Activated T-cell treated with anti-CD3 and anti-CD28 coated beads, Interleukin-2, amount 50 U/mL, for 4 hours (primary cell): ENCODE results near the gene EPS8. TPM values are rescaled to one million over a fixed set of nuclear protein-coding genes. Genes with fewer than 3 reads are reported as not detected.
"Not testable (repeated sequence)": the region's sequence is repeated elsewhere in the genome, so short reads cannot be mapped to it uniquely, and the experiment has no call there.

Experiments used
- ATAC-seq, 2 donors: fragments of 200-7000 bp; cut with Tn5 transposase; one replicate each; pipeline ENCODE4 v1.10.0; 2021
- DNase-seq: peaks from one replicate; pipeline ENCODE4 v3.0.0-alpha.2; 2020
- H3K27me3 Mint-ChIP-seq: one replicate; pipeline ENCODE4 v1.8.0; 2021; ENCODE audit warnings: low read depth, mixed read lengths
- H3K36me3 Mint-ChIP-seq: one replicate; pipeline ENCODE4 v1.8.0; 2022; ENCODE audit warnings: mixed read lengths; ENCODE audit not compliant: insufficient read depth
- H3K4me1 Mint-ChIP-seq: one replicate; pipeline ENCODE4 v1.8.0; 2021; ENCODE audit warnings: low read depth, mixed read lengths
- H3K4me3 Mint-ChIP-seq: one replicate; pipeline ENCODE4 v1.8.0; 2021; ENCODE audit warnings: mild to moderate bottlenecking, moderate library complexity, mixed read lengths
- H3K9me3 Mint-ChIP-seq: one replicate; pipeline ENCODE4 v1.8.0; 2021; ENCODE audit warnings: mixed read lengths
- total RNA-seq, 3 donors: library from RNA; stranded (reverse); gene quantifications; one replicate each; pipeline ENCODE4 v1.2.1, GENCODE V29; 2021

Gene EPS8
- total RNA-seq, 3 donors from 2014 or later, result 0.73 to 1.4 (median 0.95) TPM

- no peaks in the 10 kb centered on the region for H3K9me3 Mint-ChIP-seq
- no peak for ATAC-seq
- no peaks in the 10 kb centered on the region for H3K36me3 Mint-ChIP-seq
These were observed 32.4 kb downstream of the EPS8 start for GRCh38 chr12:15756822-15757221.

GRCh38 chr12:15754233-15754632 lies 35.0 kb downstream of the EPS8 start:
- no peak overlapping the region for H3K4me3 Mint-ChIP-seq
- ATAC-seq (no peak), DNase-seq (no peak)
- no peaks in the 10 kb centered on the region for H3K36me3 Mint-ChIP-seq
- H3K27me3 Mint-ChIP-seq, result peaks cover 7% of the 10 kb centered on the region
- no peaks in the 10 kb centered on the region for H3K9me3 Mint-ChIP-seq
- H3K4me1 Mint-ChIP-seq, result no peaks in the 10 kb centered on the region

More at GRCh38 chr12:15756822-15757221, 32.4 kb downstream of the EPS8 start:
- no peak for DNase-seq
- peaks cover 10% of the 10 kb centered on the region for H3K27me3 Mint-ChIP-seq
- H3K4me3 Mint-ChIP-seq, result no peak overlapping the region
- peaks cover 4% of the 10 kb centered on the region for H3K4me1 Mint-ChIP-seq

- Mint-ChIP-seq H3K27me3 (peaks cover 7% of the 10 kb centered on the region), H3K36me3 (no peaks in the 10 kb centered on the region), H3K9me3 (no peaks in the 10 kb centered on the region), H3K4me3 (no peak overlapping the region), H3K4me1 (no peaks in the 10 kb centered on the region)
- DNase-seq, result no peak
- no peak for ATAC-seq
These were observed 36.4 kb downstream of the EPS8 start for GRCh38 chr12:15752785-15753184.

GRCh38 chr12:15751741-15752140 lies 37.4 kb downstream of the EPS8 start:
- Mint-ChIP-seq H3K27me3 (peaks cover 4% of the 10 kb centered on the region), H3K36me3 (no peaks in the 10 kb centered on the region), H3K9me3 (no peaks in the 10 kb centered on the region), H3K4me1 (no peaks in the 10 kb centered on the region), H3K4me3 (no peak overlapping the region)
- no peak for DNase-seq
- no peak for ATAC-seq

- Mint-ChIP-seq H3K4me3 (no peak overlapping the region), H3K4me1 (no peaks in the 10 kb centered on the region), H3K27me3 (peaks cover 3% of the 10 kb centered on the region), H3K9me3 (no peaks in the 10 kb centered on the region), H3K36me3 (no peaks in the 10 kb centered on the region)
- ATAC-seq (no peak), DNase-seq (no peak)
These were observed 39.3 kb downstream of the EPS8 start for GRCh38 chr12:15749937-15750336.

- H3K36me3 Mint-ChIP-seq, H3K4me3 Mint-ChIP-seq, DNase-seq, H3K9me3 Mint-ChIP-seq, ATAC-seq, H3K27me3 Mint-ChIP-seq, H3K4me1 Mint-ChIP-seq: not testable (repeated sequence)
These were observed 47.3 kb downstream of the EPS8 start for GRCh38 chr12:15741870-15742269.

- Mint-ChIP-seq H3K27me3 (peaks cover 6% of the 10 kb centered on the region), H3K4me3 (no peak overlapping the region), H3K4me1 (no peaks in the 10 kb centered on the region), H3K36me3 (no peaks in the 10 kb centered on the region), H3K9me3 (peaks cover 3% of the 10 kb centered on the region)
- ATAC-seq (no peak), DNase-seq (no peak)
These were observed 48.1 kb downstream of the EPS8 start for GRCh38 chr12:15741082-15741481.

GRCh38 chr12:15740389-15740788 lies 48.8 kb downstream of the EPS8 start:
- H3K4me1 Mint-ChIP-seq, H3K4me3 Mint-ChIP-seq, H3K27me3 Mint-ChIP-seq, ATAC-seq, H3K36me3 Mint-ChIP-seq, DNase-seq, H3K9me3 Mint-ChIP-seq: not testable (repeated sequence)

GRCh38 chr12:15738438-15739015 lies 50.7 kb downstream of the EPS8 start:
- Mint-ChIP-seq H3K36me3 (no peaks in the 10 kb centered on the region), H3K4me3 (no peak overlapping the region)

GRCh38 chr12:15735837-15736615 lies 53.2 kb downstream of the EPS8 start:
- Mint-ChIP-seq H3K36me3 (no peaks in the 10 kb centered on the region), H3K4me1 (no peaks in the 10 kb centered on the region), H3K4me3 (no peak overlapping the region), H3K27me3 (peaks cover 6% of the 10 kb centered on the region), H3K9me3 (no peaks in the 10 kb centered on the region)
- ATAC-seq (no peak), DNase-seq (no peak)

More at GRCh38 chr12:15738438-15739015, 50.7 kb downstream of the EPS8 start:
- no peak for ATAC-seq
- peaks cover 3% of the 10 kb centered on the region for H3K9me3 Mint-ChIP-seq
- H3K4me1 Mint-ChIP-seq, result no peaks in the 10 kb centered on the region
- no peak for DNase-seq
- H3K27me3 Mint-ChIP-seq, result peaks cover 8% of the 10 kb centered on the region

GRCh38 chr12:15733136-15733535 lies 56.1 kb downstream of the EPS8 start:
- DNase-seq (no peak), ATAC-seq (no peak)
- Mint-ChIP-seq H3K9me3 (no peaks in the 10 kb centered on the region), H3K27me3 (peaks cover 2% of the 10 kb centered on the region), H3K36me3 (peaks cover 1% of the 10 kb centered on the region), H3K4me3 (no peak overlapping the region), H3K4me1 (no peaks in the 10 kb centered on the region)

GRCh38 chr12:15732341-15733061 lies 56.7 kb downstream of the EPS8 start:
- DNase-seq, result no peak
- Mint-ChIP-seq H3K4me1 (no peaks in the 10 kb centered on the region), H3K9me3 (no peaks in the 10 kb centered on the region), H3K27me3 (peaks cover 2% of the 10 kb centered on the region), H3K36me3 (peaks cover 1% of the 10 kb centered on the region), H3K4me3 (no peak overlapping the region)
- no peak for ATAC-seq

GRCh38 chr12:15731940-15732339 lies 57.2 kb downstream of the EPS8 start:
- H3K4me1 Mint-ChIP-seq, result no peaks in the 10 kb centered on the region

GRCh38 chr12:15729097-15729496 lies 60.1 kb downstream of the EPS8 start:
- Mint-ChIP-seq H3K4me1 (no peaks in the 10 kb centered on the region), H3K4me3 (no peak overlapping the region), H3K36me3 (peaks cover 1% of the 10 kb centered on the region), H3K27me3 (no peaks in the 10 kb centered on the region), H3K9me3 (no peaks in the 10 kb centered on the region)
- DNase-seq (no peak), ATAC-seq (no peak)

More at GRCh38 chr12:15731940-15732339, 57.2 kb downstream of the EPS8 start:
- peaks cover 2% of the 10 kb centered on the region for H3K27me3 Mint-ChIP-seq
- ATAC-seq (no peak), DNase-seq (no peak)
- H3K4me3 Mint-ChIP-seq, result no peak overlapping the region
- no peaks in the 10 kb centered on the region for H3K9me3 Mint-ChIP-seq
- peaks cover 1% of the 10 kb centered on the region for H3K36me3 Mint-ChIP-seq
